ENCODE results near the gene DIAPH1.

The DIAPH1 gene

DNA sequence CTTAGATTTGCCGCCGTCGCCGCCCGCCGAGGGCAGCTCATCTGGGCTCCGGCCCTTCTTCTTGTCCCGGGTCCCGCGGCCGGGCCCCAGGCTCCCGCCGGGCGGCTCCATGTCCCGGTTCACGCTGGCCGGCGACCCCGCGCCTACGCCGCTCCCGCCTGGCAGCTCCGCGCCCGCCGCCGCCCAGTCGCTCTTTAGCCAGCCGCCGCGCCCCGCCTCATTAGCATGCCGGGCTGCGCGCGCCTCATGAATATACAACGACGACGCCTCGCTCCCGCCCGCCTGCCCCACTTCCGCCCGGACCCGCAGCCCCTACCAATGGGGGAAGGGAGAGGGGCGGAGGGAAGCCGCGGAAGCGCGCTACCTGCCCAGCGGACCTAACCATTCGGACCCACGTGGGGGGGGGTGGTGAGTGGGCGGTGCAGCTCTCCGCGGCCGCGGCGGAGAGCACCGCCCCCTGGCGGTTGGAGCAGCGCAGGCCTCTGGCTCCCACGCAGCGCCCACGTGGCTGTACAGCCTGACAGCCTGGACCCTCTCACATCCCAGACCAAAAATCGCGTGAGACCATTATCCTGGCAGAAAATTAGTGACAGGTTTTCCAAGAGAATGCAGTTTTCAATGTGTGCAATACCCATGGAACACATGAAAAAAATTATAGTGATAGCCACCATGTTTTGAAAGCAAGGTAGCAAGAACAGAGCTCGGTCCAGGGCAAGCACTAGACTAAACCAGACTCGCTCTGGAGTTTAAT, at the start of gene DIAPH1:
TSS of gene DIAPH1 (minus strand) at position 197 of the 751 bp plus-strand sequence. CDS start at position 111, 86 bp downstream.
- peak; percentile 96 for DNase-seq (ENCODE audit: low spot score)

DNA sequence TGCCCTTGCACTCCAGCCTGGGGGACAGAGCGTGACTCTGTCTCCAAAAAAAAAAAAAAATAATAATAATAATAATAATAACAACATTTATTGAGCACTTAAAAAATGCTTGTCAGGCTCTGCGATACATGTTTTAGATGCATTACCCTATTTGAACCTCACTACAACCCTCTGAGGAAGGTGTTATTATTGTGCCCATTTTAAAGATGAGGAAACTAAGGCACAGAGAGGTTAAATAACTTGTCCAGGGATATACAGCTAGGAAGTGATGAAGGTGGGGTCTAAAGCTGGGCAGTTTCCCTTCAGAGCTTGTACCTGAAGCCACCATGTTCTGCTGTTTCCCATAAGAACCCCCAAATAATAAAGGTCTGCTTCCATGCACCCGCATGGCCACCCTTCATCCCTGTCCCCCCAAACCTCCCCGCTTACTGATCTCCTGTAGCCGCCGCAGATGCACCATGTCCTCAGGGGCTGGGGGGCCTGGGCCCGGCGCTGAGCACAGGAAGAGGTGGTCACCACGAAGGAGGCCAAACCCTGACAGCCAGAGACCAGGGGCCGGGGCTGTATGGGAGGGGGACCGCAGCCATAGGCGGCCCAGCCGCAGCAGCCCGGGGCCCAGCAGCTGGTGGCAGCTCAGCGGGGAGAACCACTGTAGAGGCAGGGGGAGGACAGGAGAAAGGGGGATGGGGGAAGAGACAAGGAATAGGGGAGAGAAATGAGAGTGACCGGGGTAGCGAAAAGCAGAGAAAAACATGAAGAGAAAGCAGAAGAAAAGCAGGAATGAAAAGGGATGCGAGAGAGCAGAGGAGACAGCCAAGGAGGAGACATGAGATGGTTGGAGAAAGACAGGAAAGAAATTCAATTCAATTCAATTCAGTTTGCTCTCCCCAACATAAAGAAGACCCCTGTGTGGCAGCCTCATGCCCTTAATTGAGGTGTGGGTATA, 47.5 kb upstream of the DIAPH1 start:
- DNase-seq (ENCODE audit: low spot score) = no peak

DNA sequence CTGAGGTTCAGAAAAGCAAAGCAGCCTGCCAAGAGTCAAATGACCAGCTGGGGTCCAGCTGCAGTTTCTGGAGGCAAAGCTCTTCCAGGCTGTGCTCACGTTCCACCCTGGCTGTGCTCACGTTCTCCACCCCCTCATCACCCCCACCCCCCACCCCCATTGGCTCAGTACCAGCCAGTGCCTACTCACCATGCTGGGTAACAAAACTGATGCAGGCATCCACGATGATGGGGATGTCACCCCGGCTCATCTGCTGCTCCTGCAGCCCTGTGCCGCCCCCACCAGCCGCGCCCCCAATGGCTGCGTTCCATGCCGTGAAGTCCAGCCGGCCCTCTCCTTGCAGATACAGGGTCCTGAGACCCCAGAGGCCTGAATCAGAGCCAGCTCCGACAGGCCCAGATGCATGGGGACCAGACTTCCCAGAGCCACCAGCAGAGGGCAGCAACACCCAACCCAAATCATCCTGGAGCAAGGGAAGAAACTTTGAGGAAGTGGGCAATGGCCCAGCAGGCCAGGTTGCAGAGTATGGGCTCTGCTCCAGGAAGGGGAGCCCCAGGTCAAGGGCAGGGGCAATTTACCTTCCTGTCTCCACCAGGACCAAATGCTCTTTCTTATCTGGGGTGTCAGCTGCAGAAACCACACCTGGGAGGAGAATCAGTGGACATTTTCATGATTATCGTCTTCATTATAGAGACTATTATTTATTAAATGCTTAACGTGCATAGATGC, 46.1 kb upstream of the DIAPH1 start:
- peak; percentile 83 for DNase-seq (ENCODE audit: low spot score)

DNA sequence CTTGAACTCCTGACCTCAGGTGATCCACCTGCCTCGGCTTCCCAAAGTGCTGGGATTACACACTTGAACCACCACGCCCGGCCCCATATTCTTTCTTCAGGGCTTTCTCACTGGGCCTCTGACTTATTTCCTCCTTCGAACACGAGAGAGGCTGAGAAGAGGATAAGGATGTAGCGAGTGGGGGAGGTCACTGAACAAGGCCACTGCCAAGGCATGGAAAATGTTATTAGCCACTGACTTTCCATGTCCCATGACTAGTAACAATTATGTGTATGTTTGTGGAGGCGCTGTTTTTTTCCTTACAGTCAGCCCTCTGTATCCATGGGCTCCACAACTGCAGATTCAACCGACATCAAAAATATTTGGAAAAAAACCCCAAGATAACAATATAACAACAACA, 44.7 kb upstream of the DIAPH1 start:
- no peak for DNase-seq (ENCODE audit: low spot score)

DNA sequence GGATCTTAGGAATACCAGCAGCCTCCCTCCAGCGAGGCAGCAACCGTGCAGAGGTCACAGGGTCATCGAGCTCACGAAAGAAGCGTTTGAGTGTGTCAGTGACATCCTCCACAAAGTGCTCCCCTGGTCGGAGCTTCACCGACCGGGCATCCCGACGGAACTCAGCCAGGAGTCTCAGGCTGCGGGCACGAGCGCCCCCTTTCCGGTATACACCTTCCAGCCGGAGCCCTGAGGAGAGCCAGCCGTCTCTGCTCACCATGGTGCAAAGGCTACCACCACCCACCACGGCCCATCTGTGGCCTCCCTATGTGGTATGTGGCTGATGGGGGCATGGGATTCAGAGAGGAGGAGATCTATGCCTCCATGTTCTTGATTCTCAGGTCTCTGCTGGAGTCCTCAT, 43.2 kb upstream of the DIAPH1 start:
- DNase-seq (ENCODE audit: low spot score) = peak; percentile 63

DNA sequence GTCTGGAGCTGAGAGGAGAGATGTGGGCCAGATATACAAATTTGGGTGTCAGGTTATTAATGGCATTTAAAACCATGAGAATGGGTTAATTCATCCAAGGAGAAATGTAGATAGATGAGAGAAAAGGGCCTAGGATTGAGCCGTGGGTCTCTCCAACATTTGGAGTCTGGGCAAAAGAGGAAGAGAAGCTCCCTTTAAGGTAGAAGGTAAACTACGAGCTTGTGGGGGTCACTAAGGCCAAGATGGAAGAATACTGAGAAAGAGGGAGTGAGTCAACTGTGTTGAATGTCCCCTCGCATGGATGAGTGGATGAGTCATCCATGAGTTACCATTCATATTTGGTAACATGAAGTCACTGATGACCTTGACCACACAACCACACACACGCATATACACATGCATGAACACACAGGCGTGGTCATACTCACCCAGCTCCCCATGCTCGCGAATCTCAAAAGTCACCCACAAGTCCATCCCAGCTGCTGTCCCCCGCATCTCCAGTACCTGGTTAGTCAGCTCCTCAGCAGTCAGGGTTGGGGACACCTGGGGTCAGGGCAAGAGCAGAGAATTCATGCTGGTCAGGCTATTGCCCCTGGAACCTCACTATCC, 39.2 kb upstream of the DIAPH1 start:
- no peak for DNase-seq (ENCODE audit: low spot score)

DNA sequence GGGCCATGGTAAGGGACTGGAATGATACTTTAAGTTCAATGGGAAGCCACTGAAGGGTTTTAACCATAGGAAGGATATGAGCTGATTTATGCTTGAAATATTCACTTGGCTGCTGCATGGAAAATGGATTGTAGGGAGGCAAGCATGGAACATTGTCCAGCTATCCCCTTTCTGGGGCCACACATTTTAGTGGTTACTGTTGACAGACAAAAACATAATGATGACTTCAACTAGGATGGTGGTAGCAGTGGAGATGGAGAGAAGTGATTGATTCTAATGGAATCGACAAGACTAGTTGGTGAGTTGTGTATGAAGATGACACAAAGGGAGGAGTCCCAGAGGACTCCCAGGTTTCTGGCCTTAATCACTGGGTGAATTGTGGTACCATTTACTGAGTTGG, 38.6 kb upstream of the DIAPH1 start:
- no peak for DNase-seq (ENCODE audit: low spot score)

DNA sequence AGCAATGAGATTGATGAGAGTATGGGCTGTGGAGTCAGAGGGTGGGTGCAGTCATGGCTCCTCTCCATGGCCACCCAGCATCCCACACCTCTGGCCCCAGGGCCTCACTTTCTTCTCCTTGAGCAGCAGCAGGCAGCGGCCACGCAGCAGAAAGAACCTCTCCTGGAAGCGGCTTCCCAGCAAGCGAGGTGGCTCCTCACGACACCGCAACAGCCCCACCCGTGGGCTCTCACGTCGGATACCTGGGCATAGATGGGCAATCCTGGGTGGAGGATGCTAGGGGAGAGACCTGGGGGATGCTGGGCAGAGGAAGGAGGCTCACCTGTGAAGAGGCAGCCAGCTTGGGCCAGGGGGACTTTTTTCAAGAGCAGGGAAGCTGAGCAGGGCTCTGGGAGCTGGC, 37.6 kb upstream of the DIAPH1 start:
- no peak for DNase-seq (ENCODE audit: low spot score)

DNA sequence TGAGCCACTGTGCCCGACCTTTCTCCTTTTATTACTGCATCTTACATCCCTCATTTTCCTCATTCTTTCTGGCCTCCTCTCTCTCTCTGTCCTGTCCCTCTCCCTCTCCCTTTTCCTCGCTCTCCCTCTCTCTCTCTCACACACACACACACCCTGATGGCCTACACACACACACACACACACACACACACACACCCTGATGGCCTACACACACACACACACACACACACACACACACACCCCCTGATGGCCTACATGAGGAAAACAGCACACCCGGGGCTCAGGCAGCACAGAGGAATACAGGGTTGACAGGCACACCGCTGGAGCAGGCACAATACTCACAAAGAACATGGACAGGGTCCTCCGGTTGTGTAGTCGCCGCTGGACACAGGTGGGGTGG, 36.2 kb upstream of the DIAPH1 start:
- DNase-seq (ENCODE audit: low spot score) = no peak

DNA sequence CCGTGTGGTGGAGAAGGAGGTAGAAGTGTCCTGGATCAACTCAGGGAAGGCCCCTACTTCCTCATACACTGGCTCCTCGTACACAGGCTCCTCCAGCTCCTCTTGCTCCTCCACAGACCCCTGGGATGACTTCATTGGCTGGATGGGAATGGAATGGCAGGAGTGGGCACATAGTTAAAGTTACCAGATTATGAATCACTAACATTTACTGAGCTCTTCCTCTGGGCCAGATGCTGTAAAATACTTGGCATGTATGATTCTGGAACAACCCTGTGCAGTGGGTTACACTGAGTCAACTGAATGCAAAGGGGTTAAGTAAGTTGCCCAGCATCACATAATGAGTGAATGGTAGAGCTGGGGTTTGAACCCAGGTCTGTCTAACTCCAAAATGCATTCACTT, 35.5 kb upstream of the DIAPH1 start:
- DNase-seq (ENCODE audit: low spot score) = no peak

DNA sequence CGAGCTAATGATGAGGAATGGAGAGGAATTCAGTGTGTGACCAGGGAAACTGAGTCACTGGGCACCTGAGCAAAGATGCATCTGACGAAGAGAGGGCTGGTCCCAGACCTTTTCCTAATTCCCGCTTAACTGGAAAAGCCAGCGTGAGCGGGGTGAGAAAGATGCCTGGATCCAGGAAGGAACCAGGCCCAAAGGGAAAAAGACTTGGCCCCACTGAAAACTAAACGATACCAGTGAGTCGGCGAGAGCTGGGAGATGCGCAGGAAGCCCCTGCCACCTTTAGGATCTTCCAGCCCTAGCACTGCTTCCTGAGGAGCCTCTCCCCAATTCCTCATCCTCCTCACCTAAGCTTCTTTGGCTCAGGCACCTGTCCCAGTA, 32.9 kb upstream of the DIAPH1 start:
- DNase-seq (ENCODE audit: low spot score) = no peak

DNA sequence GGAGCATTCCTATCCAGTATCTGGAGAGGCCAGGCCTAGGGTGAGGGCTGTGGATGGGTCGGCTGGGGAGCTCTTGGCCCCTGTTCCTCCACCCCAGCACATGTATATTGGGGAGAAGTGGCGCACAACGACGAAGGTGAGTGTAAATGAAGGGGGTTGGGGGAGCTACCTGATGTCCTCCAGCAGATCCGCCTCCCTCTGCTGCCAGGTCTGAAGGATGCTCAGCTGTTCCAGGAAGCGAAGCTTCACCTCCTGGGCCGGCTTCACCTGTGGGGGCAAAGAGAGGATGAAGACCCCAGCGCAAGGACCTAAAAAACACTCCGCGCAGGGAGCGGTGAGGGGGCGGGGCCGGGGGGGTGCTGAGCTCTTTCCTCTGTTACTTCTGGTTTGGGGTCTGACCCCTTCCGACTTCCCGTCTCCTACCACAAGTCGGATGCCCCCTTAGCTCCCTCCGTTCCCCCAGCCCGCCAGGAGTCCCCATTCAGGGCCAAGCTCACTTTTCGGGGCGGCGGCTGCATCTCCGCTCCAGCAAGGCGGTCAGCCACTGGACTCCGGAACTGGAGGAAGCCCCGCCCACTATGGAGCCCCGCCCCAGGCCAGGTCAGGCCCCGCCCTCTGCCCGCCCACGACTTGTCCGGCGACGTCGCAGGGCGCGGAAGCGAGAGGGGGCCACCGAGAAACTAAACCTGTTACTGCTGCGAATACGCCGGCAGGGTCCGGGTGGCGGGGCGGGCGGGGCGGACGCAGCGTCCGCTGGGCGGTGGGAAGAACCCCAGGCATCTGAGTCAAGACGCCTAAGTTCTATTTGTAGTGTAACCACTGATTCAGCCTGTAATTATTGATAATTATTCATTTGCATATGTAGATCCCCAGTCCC, 32.3 kb upstream of the DIAPH1 start, which contains the start of gene FCHSD1:
TSS of gene FCHSD1 (minus strand) at position 568 of the 877 bp plus-strand sequence. CDS start at position 518, 50 bp downstream.
- peak; percentile 45 for DNase-seq (ENCODE audit: low spot score)

DNA sequence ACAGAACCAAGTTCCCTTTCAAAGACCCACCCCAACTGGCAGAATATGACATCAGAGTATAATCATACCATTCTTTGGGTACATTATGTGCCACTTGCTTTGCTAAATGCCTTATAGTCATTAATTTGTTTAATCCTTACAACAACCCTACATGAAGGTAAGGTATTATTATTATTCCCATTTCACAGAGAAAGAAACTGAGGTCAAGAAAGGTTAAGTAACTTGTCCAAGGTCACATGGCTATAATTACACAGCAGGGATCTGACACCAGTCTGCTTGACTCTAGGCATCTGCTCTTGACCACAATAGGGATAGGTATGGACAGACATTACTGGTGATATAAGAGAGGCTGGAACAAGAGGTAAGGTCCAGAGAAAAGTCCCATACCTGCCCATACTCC, 31.2 kb upstream of the DIAPH1 start:
- DNase-seq (ENCODE audit: low spot score) = no peak

DNA sequence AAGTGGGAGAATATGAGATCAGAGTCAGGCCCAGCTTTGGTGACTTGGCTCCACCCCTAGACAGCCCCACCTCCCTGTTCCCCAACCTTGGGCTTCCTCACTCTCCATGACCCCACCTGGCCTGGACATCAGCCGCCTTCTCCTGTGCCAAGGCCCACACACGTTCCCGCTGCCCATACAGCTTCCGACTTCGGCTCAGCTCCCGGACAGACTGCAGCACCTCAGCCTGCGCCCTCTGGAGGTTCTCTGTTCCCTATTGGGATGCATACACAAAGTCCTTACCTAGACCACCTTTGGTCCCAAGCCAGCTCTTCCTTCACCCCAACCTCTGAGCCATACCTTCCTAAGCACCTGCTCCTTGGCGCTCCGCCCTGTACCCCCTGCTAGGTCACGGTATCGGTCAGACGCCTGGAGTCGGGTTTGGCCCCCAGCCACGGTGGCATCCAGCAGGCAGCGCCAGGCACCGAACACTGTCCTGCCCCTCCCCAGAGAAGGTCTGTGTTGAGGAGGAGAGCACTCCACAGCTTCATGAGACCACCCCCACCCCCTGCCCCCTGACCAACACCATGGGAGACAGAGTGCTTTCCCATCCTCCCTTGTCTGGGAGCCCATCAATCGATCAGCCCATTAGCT, 30.4 kb upstream of the DIAPH1 start:
- no peak for DNase-seq (ENCODE audit: low spot score)

DNA sequence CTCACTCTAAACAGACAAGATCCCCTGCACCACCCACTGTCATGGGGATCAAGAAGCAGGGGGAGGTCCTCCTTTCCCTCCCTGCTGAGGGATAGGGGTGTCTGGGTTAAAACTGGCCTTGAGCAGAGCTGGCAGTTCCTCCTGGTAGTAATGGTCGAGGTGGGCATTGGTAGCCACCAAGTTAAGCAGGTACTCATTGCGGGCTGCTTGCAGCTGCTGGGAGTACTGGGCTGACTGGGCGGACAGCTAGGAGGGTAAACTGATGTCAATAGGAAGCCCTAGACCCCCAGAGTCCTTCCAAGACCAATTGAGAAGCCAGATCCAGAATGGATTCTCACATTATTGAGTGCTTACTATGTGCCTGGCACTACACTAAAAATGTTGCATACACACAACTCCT, 29.1 kb upstream of the DIAPH1 start:
- no peak for DNase-seq (ENCODE audit: low spot score)

DNA sequence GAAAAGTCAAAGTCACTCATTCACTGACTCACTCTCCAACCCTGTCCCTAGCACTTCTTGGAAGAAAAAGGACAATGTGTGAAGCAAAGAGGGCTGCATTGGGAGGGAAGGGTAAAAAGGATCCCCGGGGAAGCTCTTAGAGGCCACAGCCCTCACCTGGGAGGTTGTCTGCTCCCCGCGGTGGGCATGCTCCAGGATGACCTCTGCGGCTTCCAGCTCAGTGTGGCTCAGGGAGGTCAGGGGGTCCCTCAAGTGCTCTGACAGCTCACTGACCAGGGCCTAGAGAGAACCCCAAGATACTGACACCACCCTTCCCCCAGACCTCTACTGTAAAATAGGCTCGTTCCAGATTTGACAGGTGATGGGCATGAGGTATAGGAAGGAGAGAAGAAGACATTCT, 28.4 kb upstream of the DIAPH1 start:
- no peak for DNase-seq (ENCODE audit: low spot score)

DNA sequence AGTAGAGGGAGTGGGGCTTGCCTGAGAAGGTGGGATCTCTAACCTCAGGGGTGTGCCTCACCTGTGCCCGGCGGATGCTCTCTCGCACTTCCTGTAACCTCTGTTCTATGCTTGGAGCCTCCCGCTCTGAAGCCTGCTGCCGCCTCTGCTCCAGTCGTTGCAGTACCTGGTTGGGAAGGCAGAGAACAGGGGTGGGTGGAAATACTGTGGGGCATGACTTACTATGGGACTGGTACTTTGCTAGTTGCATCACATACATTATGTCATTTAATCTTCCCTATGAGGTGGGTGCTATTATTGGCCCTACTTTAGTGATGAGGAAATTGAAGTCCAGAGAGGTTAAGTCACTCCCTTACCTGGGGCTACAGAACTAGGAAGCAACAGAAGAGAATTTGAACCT, 27.2 kb upstream of the DIAPH1 start:
- no peak for DNase-seq (ENCODE audit: low spot score)

DNA sequence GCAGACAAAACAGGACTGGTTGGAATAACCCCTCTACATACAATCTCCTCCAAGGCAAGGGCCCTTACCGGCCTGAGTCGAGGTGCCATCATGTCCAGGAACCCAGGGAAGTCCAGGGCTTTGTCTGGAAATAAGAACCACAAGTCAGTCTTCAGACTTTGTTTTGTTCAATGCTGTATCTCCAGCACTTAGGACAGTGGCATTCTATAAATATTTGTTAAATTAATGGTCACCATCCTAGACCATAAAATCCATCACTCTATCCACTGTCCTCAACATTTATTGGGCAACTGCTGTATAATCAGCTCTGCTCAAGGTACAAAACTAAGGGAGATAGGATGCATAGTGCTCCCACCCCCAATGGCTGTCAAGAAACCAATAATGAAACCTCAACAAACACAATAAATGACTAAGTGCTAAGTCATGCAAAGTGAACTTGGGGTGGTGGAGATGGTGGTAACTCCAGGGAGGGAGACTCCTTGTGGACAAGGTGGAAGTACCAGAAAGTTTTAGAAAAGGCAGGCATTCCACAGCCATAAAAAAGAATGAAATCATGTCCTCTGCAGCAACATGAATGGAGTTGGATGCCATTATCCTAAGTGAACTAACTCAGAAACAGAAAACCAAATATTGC, 23.0 kb upstream of the DIAPH1 start:
- DNase-seq (ENCODE audit: low spot score) = no peak

DNA sequence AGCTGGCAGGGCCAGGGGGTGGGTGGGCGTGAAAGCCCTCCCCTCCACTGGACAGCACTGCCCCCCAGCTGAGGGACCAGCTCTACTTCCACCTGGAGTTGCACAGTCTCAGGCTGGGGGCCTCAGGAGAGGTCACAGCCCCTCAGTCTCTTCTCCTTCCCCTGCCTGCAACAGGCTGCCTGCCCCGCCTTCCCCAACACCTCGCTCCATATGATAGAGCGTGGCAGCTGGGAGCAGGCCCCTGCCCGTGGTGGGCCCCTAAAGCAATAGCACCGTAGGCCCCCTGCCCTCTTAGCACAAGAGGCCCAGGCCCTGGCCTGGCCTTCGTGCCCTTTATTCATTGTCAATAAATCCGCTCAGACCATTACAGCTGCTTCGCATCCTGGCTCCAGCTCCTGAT, 21.9 kb upstream of the DIAPH1 start:
- no peak for DNase-seq (ENCODE audit: low spot score)

DNA sequence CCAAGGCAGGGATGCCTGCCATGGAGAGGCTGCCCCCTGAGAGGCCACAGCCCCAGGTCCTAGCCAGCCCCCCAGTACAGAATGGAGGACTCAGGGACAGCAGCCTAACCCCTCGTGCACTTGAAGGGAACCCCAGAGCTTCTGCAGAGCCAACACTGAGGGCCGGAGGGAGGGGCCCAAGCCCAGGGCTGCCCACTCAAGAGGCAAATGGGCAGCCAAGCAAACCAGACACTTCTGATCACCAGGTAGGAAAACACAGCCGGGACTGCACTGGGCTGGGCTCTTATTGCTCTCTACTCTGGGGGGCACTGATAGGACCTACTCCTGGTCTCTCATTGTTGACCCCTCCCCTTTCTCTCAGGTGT, 21.2 kb upstream of the DIAPH1 start:
- no peak for DNase-seq (ENCODE audit: low spot score)
